DOHH2 (cell line): ENCODE results near the gene UNC5C.

ENCODE experiments used
- H3F3A ChIP-seq: fragments of 200-600 bp; sonication (generic), shearing (Covaris generic); 2 replicates; pipeline ENCODE4 v1.6.0; 2016; ENCODE audit warnings: antibody characterized with exemption, mild to moderate bottlenecking; ENCODE audit not compliant: control insufficient read depth, insufficient read depth
- H3K27ac ChIP-seq: fragments of 200-600 bp; sonication (generic); 2 replicates; pipeline ENCODE4 v1.5.1; 2014; ENCODE audit warnings: low read depth, mild to moderate bottlenecking, low read length, moderate library complexity
- H3K27me3 ChIP-seq: fragments of 200-600 bp; sonication (generic); 2 replicates; pipeline ENCODE4 v1.6.1; 2014; ENCODE audit warnings: mild to moderate bottlenecking, low read length, mixed read lengths; ENCODE audit not compliant: control insufficient read depth
- H3K36me3 ChIP-seq: fragments of 200-600 bp; sonication (generic); 2 replicates; pipeline ENCODE4 v1.6.1; 2014; ENCODE audit warnings: mild to moderate bottlenecking, low read length, moderate library complexity, mixed read lengths; ENCODE audit not compliant: control insufficient read depth
- H3K4me1 ChIP-seq: fragments of 200-600 bp; sonication (generic); 2 replicates; pipeline ENCODE4 v1.6.1; 2014; ENCODE audit warnings: mild to moderate bottlenecking, low read length, mixed read lengths; ENCODE audit not compliant: control insufficient read depth
- H3K4me2 ChIP-seq: fragments of 200-600 bp; sonication (generic); 2 replicates; pipeline ENCODE4 v1.6.0; 2014; ENCODE audit warnings: mild to moderate bottlenecking, low read length, moderate library complexity
- H3K4me3 ChIP-seq: fragments of 200-600 bp; sonication (generic); 2 replicates; pipeline ENCODE4 v1.5.1; 2014; ENCODE audit warnings: mild to moderate bottlenecking, low read length, mixed read lengths
- H3K79me2 ChIP-seq: fragments of 200-600 bp; sonication (generic); 2 replicates; pipeline ENCODE4 v1.6.1; 2014; ENCODE audit warnings: mild to moderate bottlenecking, low read length, mixed read lengths; ENCODE audit not compliant: control insufficient read depth
- H3K9me2 ChIP-seq: fragments of 200-600 bp; sonication (generic); replicated peaks from 2 replicates; pipeline ENCODE4 v1.6.1; 2014; ENCODE audit warnings: mild to moderate bottlenecking, low read length, mixed read lengths; ENCODE audit not compliant: control insufficient read depth
- H3K9me3 ChIP-seq: fragments of 200-600 bp; sonication (generic); 2 replicates; pipeline ENCODE4 v1.6.1; 2014; ENCODE audit warnings: antibody characterized with exemption, low read length, mixed read lengths; ENCODE audit not compliant: control insufficient read depth, insufficient read depth
- H4K20me1 ChIP-seq: fragments of 200-600 bp; sonication (generic); 2 replicates; pipeline ENCODE4 v1.6.0; 2014; ENCODE audit warnings: low read depth, mild to moderate bottlenecking, antibody characterized with exemption, low read length, moderate library complexity; ENCODE audit not compliant: control insufficient read depth, insufficient read depth
- CTCF ChIP-seq: fragments of 200-600 bp; sonication (generic); IDR thresholded peaks from one replicate; pipeline ENCODE4 v1.5.1; 2014; ENCODE audit warnings: antibody characterized with exemption, mild to moderate bottlenecking, low read depth, low read length; ENCODE audit not compliant: poor library complexity, severe bottlenecking
- EZH2phosphoT487 ChIP-seq: fragments of 200-600 bp; sonication (generic); IDR thresholded peaks from 2 replicates; pipeline ENCODE4 v1.6.1; 2017; ENCODE audit warnings: borderline replicate concordance, mild to moderate bottlenecking, antibody characterized with exemption, low read length, moderate library complexity, mixed read lengths

The UNC5C gene

GRCh38 chr4:95549246-95550114, 707 bp upstream of the UNC5C start:
- Histone ChIP-seq H3K79me2 (no peaks in the 10 kb centered on the region), H3K4me3 (no peak overlapping the region), H3F3A (no peaks in the 10 kb centered on the region), H3K9me3 (no peaks in the 10 kb centered on the region), H4K20me1 (no peaks in the 10 kb centered on the region), H3K4me2 (no peak overlapping the region), H3K9me2 (no peaks in the 10 kb centered on the region), H3K36me3 (no peaks in the 10 kb centered on the region), H3K27ac (no peak overlapping the region), H3K27me3 (no peaks in the 10 kb centered on the region), H3K4me1 (no peaks in the 10 kb centered on the region)
- TF ChIP-seq EZH2phosphoT487 = no peak
- TF ChIP-seq CTCF = no peak

GRCh38 chr4:95547715-95548471, 880 bp downstream of the UNC5C start:
- no peak overlapping the region for H3K4me3 ChIP-seq
- H4K20me1 ChIP-seq = no peaks in the 10 kb centered on the region
- H3K36me3 ChIP-seq = no peaks in the 10 kb centered on the region
- H3K4me1 ChIP-seq = no peaks in the 10 kb centered on the region
- H3K27ac ChIP-seq = no peak overlapping the region
- no peaks in the 10 kb centered on the region for H3K27me3 ChIP-seq
- no peaks in the 10 kb centered on the region for H3K9me2 ChIP-seq
- no peak for TF ChIP-seq CTCF
- no peak for TF ChIP-seq EZH2phosphoT487
- H3K9me3 ChIP-seq = no peaks in the 10 kb centered on the region
- H3F3A ChIP-seq = no peaks in the 10 kb centered on the region
- H3K79me2 ChIP-seq = no peaks in the 10 kb centered on the region
- no peak overlapping the region for H3K4me2 ChIP-seq

GRCh38 chr4:95546866-95547714, 1.7 kb downstream of the UNC5C start:
- Histone ChIP-seq H3K9me2 (no peaks in the 10 kb centered on the region), H3K27me3 (no peaks in the 10 kb centered on the region), H3F3A (no peaks in the 10 kb centered on the region), H4K20me1 (no peaks in the 10 kb centered on the region), H3K27ac (no peak overlapping the region), H3K9me3 (no peaks in the 10 kb centered on the region), H3K4me2 (no peak overlapping the region), H3K79me2 (no peaks in the 10 kb centered on the region), H3K4me1 (no peaks in the 10 kb centered on the region), H3K4me3 (no peak overlapping the region), H3K36me3 (no peaks in the 10 kb centered on the region)
- TF ChIP-seq EZH2phosphoT487 (no peak), CTCF (no peak)
